ENCODE results near the gene RFC1.

GRCh38 chr4:39407584-39407885 is 41.4 kb upstream of the RFC1 start:
- TF ChIP-seq CTCF (conservative IDR thresholded peaks at IDR 0.05 in 1 of 2, IDR thresholded peaks at IDR 0.05 in 1 of 2; ENCODE audit: low read depth in 1 of 2, low read length in 2 of 2): no peak
- no peak for TF ChIP-seq EZH2 (IDR thresholded peaks at IDR 0.05; ENCODE audit: low read length, missing control alignments)

Data from fibroblast of lung (primary cell).